ENCODE results near the gene LCOR. TPM values are rescaled to one million over a fixed set of nuclear protein-coding genes. Genes with fewer than 3 reads are reported as not detected.

LCOR gene
- total and polyA plus RNA-seq, 2 experiments from 2014 or later, result 13.7 to 22.2 TPM

DNA sequence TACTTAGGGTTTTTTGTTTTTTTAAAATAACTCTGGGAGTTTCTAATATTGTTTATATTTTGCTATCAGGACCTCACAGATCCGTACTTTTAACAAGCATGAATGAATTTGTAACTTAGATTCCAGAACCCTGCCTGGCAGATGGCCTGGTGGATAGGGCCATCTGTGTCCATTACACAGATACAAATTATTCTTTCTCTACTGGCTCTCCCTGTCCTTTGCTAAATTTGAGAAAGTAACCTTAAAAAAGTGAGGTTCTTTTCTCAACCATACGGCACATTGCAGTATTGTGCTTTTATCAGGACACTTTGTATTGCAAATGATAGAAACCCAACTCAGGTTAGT is 26.6 kb downstream of the LCOR start:
- TF ChIP-seq, protein P1, sequence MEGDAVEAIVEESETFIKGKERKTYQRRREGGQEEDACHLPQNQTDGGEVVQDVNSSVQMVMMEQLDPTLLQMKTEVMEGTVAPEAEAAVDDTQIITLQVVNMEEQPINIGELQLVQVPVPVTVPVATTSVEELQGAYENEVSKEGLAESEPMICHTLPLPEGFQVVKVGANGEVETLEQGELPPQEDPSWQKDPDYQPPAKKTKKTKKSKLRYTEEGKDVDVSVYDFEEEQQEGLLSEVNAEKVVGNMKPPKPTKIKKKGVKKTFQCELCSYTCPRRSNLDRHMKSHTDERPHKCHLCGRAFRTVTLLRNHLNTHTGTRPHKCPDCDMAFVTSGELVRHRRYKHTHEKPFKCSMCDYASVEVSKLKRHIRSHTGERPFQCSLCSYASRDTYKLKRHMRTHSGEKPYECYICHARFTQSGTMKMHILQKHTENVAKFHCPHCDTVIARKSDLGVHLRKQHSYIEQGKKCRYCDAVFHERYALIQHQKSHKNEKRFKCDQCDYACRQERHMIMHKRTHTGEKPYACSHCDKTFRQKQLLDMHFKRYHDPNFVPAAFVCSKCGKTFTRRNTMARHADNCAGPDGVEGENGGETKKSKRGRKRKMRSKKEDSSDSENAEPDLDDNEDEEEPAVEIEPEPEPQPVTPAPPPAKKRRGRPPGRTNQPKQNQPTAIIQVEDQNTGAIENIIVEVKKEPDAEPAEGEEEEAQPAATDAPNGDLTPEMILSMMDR (IDR thresholded peaks at IDR 0.05; ENCODE audit: low read depth, low read length), result no peak
- Histone ChIP-seq H3K27ac (no peak overlapping the region), H3K27me3 (no peaks in the 10 kb centered on the region), H3K36me3 (peaks cover 3% of the 10 kb centered on the region), H3K4me3 (no peak overlapping the region), H3K9me3 (ENCODE audit: low read depth) (no peaks in the 10 kb centered on the region), H3K4me1 (ENCODE audit: low read depth) (no peaks in the 10 kb centered on the region)
- no peak for DNase-seq (ENCODE audit: low read depth in 1 of 2, low spot score in 1 of 2)

DNA sequence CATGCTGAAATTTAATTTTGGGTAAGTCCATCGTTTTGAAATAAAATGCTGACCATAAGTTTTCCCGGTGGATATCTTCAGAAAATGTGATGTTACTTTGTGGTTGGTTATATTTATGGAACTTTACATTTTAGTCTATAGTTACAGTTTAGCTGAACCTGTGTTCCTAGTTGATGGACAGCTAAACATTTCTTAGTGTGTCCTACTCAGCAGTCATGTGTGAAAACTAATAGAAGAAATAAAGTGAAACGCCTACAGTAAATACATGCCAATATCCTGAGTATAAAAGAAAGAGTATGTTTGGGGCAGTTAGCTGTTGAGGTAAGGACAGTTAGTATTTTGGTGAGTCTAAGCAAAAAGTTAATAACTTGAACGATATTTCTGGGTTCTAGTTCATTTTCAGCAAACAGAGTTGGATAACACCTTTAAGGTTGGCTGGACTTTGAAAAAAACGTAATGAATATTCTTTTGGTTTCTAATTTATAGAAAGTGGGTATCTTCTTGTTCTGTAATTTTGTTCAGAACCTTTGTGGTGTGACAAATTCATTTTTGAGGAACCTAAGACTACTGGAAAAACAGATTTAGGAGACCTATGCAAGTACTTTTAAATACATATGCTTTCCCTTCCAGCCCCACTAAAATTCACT is 28.7 kb downstream of the LCOR start:
- no peak for DNase-seq (ENCODE audit: low read depth in 1 of 2, low spot score in 1 of 2)
- H3K4me3 ChIP-seq, result no peak overlapping the region
- H3K27me3 ChIP-seq, result no peaks in the 10 kb centered on the region
- no peak overlapping the region for H3K27ac ChIP-seq
- no peaks in the 10 kb centered on the region for H3K9me3 ChIP-seq (ENCODE audit: low read depth)
- peaks cover 3% of the 10 kb centered on the region for H3K36me3 ChIP-seq
- H3K4me1 ChIP-seq (ENCODE audit: low read depth), result no peaks in the 10 kb centered on the region
- TF ChIP-seq, protein P1 (IDR thresholded peaks at IDR 0.05; ENCODE audit: low read depth, low read length), result no peak

DNA sequence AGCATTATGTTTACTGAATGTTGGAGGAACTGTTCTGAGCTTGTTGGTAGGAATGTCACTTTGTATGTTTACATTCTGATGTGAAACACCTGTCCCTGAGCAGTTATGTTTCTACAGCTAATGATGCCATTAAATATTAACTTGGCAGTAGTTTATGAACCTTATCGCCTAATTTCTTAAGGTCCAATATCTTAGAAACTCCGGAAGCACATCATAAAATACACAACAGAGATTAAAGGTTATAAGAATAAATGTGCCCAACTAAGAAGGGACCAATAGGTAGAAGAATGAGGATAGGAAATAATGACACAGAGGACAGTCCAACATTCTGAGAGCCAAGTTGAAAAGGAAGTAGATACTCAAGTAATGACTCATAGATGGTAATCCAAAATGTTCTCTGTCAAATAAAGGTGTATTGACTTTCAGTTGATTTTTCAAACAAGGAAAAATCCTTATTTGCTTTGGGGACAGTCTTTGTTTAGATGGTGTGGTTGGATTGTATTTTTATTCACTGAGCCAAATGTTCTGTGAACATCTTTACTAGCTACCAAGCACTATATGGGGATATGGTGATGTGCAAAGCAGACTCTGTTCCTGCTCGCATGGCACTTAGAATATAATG is 31.9 kb downstream of the LCOR start:
- DNase-seq (ENCODE audit: low read depth in 1 of 2, low spot score in 1 of 2), result peak in 1 of 2 donors; percentile 28
- peaks cover 3% of the 10 kb centered on the region for H3K36me3 ChIP-seq
- H3K4me3 ChIP-seq, result no peak overlapping the region
- no peaks in the 10 kb centered on the region for H3K4me1 ChIP-seq (ENCODE audit: low read depth)
- TF ChIP-seq, protein P1 (IDR thresholded peaks at IDR 0.05; ENCODE audit: low read depth, low read length), result no peak
- no peaks in the 10 kb centered on the region for H3K27me3 ChIP-seq
- H3K9me3 ChIP-seq (ENCODE audit: low read depth), result no peaks in the 10 kb centered on the region
- no peak overlapping the region for H3K27ac ChIP-seq

DNA sequence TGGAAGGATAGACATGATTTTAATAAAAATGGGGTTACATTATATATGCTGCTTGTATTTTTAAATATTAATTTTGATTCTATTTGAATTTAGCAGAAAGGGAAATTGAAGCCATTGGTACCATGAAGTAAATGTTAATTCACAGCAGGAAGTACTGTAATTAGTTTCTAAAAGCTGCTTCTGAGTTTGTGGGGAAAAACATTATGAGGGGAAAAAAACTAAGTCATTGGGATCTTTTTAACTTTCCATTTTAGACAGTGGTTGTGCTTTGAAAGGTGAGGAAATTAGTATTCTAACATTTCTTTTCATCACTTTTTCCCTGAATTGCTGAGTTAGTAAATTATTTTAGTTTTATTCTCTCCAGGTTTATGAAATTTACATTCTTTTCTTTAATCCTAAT is 41.0 kb downstream of the LCOR start:
- Histone ChIP-seq H3K4me3 (no peak overlapping the region), H3K4me1 (ENCODE audit: low read depth) (no peaks in the 10 kb centered on the region), H3K27me3 (no peaks in the 10 kb centered on the region), H3K9me3 (ENCODE audit: low read depth) (no peaks in the 10 kb centered on the region), H3K27ac (no peak overlapping the region), H3K36me3 (no peaks in the 10 kb centered on the region)
- TF ChIP-seq, protein P1 (IDR thresholded peaks at IDR 0.05; ENCODE audit: low read depth, low read length), result no peak
- no peak for DNase-seq (ENCODE audit: low read depth in 1 of 2, low spot score in 1 of 2)

DNA sequence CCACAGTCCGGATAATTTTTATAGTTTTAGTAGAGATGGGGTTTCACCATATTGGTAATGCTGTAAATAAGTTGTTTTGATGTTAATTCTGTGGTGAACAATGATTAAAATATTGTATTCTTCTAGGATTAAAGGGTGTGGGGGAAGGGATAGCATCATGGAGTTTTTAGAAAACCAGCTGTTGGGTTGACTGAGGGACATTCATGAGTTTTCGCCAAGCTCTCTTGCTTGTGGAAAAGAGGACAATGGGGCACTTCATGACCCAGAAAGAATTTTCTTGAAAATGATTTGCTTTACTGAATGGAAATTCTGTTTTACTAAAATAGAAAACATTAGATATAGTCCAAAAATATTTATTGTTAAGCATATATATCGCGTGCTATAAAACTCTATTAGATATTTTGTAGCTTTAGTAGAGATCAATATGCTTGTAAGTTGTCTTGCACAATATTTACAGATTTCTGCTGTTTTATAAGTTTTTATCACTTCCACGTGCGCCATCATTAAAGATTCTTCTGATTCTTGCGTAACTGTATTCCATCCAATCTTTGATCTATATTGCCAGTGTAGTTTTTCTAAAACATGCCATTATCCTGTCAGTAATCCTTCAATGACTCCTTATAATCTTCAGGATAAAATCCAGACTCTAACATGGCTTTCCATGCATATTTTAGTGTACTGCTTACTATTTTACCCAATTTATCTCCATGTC is 41.8 kb downstream of the LCOR start:
- no peaks in the 10 kb centered on the region for H3K36me3 ChIP-seq
- H3K4me3 ChIP-seq, result no peak overlapping the region
- H3K9me3 ChIP-seq (ENCODE audit: low read depth), result no peaks in the 10 kb centered on the region
- H3K27me3 ChIP-seq, result no peaks in the 10 kb centered on the region
- DNase-seq (ENCODE audit: low read depth in 1 of 2, low spot score in 1 of 2), result no peak
- H3K4me1 ChIP-seq (ENCODE audit: low read depth), result no peaks in the 10 kb centered on the region
- H3K27ac ChIP-seq, result no peak overlapping the region
- TF ChIP-seq, protein P1 (IDR thresholded peaks at IDR 0.05; ENCODE audit: low read depth, low read length), result no peak

All from cardiac muscle cell (in vitro differentiated cells and primary cell).